ENCODE results near the gene UQCRC1.

Gene UQCRC1

DNA sequence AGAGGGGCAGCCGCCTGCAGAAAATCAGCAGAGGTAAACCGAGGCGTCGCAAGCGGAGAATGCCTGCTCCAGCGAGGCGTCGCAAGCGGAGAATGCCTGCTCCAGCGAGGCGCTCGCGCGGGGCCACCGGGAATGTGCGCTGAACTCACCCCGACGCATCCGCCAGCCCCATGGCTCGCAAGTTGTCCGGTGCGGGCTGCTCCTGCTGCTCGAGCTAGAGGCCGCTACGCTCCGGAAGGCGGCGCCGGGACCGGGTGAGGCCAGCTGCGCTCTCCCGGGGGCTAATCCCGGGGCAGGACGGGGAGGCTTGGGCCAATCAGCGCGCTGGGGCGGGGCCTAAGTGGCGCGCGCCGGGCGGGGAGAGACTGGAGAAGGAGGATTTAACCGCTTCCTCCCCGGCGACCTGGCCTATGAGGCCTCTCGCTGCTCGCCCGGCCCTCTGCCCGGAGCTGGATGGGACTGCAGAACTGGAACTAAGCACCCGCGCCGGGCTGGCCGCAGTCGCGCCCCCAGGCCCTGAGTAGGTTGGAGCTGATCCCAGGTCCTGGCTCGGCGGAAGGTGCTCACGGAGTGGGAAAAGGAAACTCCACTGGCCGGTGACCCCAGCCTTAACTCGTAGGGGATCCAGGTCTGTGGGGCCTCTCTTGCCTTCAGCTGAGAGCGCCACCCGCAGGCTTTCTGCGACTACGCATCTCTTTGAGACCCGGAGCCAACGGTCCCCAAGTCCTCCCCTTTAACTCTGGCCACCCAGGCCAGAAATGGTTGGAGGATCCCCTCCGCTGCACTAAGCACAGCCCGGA lies 26.0 kb upstream of the UQCRC1 start, which contains the start of gene SLC26A6:
SLC26A6 (minus strand) TSS at position 240 of the 800 bp plus-strand sequence; CDS start at position 172, 68 bp downstream.
- DNase-seq = peak; percentile 93 to 100 (median 98)
- intact Hi-C loops (cut with DNase I) = no loop called here

DNA sequence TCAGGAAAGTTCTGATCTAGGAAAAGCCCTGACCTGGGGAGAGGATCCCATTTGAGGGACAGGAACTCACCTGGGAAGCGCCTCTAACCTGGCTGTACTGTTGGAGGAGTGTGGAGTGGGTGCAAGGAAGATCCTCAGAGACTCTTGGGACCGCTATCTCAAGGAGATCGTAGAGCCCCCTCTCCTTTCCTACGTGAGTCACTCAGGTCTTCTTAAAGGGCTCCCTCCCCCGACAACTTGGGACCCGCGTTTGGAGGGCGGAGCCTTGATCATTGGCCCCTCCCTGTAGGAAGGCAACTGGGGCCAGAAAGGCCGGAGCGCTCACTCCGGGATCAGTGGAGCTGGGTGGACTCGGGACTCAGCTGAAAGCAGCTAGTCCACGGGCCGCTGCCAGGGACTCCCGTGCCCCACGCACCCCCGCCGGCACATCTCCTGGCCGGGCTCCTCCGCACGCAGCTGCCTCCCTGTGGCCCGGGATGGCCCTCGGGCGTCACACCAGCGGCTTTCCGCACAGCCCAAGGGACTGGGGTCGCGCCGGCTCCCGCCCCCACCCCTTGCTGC lies 25.3 kb upstream of the UQCRC1 start:
- DNase-seq = peak in 41 of 42 donors; percentile 14 to 71 (median 44)
- intact Hi-C loops (cut with DNase I) = no loop called here

DNA sequence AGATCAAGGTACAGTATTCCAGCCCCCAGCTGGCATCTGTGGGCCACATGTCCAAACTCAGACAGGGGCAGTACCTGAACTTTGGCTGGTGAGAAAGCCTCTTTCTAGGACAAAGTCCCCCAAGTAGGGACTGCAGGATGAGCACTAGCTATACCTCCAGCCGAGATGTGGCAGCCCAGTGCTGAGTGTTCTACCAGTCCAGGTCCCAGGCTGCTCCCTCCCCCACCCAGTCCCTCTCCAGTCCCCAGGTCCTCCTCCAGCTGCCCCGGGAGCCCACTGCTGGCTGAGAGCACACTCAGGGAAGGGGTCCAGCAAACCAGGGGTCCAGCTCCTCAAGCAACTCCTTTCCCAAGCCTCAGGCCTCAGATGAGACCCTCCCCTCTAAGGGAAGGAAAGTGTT lies 24.3 kb upstream of the UQCRC1 start:
- DNase-seq = no peak
- intact Hi-C loops (cut with DNase I) = no loop called here

DNA sequence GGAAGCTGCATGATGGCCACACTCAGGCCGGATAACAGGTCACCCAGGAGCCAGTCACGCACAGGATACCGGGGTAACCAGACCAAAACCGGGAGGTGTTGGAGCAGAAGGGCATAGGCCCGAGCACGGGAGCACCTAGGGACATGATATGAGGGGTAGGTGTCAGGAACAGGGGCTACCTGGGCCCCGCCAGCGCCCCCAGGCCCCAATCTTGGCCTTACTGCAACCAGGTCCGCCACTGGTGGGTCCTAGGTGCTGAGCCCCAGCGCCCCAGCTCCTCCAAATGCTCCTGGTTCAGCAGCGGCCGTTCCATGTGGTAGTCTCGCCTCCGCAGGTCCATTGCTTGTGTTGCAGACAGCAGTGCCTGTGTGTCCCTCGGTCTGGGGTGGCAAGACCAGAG lies 23.8 kb upstream of the UQCRC1 start:
- intact Hi-C loops (cut with DNase I) = no loop called here

DNA sequence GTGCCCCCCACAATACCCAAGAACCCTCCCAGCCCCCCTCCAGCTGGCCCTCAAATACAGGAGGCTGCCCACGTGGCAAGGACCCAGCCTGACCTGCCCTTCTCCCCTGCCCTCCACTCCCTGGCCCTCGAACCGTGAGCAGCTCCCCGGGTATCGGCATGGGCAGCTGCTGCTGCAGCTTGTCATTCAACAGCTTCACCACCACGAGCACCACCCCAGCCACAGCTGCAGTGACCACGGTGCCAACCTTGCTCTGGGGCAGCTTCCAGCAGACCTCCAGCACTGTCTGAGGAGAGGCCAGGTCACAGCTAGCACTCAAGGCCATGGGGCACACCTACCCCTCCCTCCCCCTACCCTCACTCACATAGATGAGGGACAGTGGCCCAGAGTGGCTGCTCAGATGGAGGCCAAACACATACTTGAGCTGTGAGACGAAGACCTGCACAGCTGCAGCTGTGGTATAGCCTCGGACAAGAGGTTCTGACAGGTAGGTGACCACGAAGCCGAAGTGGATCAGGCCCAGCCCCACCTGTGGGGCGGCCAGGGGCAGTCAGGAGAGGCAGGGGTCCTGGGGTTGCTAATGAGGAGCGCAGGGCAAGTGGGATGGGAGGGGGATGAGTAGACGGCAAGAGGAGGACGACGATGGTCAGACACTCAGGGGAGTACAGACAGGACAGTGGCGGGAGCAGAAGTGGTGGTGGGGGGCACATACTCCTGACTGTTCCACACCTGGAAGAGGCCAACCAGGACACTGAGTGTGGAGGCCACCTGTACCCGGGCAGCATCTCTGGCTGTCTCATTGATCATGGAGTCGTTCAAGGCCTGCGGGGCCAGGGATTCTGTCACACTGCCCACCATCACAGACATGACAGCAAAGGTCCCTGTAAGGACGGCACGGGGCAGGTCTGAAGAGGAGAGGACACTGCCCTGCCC lies 22.3 kb upstream of the UQCRC1 start:
- intact Hi-C loops (cut with DNase I) = no loop called here
- no peak for DNase-seq

More for the DNA sequence above, 23.8 kb upstream of the UQCRC1 start:
- no peak for DNase-seq

DNA sequence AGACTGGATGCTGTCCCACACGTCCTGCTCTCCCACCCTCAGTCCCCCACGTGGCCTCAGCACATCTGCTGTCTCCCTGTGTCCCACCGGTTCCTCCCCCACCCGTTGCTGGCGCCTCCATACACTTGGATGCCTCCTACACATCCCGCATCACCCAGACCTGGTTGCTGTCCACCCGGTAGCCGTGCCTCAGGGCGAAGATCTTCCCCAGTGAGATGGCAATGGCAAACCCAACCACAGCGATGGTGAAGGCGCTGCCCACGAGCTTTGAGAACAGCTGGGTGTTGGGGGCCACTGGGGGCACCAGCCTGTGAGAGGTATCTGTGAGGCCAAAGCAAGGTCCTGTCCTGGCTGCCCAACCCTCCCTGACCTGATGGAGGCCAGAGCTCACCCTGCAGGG lies 21.4 kb upstream of the UQCRC1 start:
- DNase-seq = no peak
- intact Hi-C loops (cut with DNase I) = no loop called here

DNA sequence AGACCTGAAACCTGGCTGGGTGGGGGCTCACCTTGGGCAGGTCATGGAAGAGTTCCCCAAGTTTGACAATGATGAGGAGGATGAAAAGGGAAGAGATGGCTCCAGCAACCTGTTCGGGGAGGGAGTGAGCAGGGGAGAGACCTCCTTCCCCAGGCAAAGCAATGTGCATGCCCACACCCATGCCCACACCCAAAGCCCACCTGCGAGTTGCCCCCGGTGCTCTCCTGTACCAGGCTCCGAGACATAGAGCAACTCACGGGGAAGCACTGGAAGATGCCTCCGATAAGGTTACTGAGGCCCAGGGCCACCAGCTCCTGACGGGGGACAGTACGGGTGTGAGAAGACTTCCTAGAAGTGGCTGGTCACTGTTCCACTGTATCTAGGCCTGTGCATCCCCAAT lies 21.0 kb upstream of the UQCRC1 start:
- DNase-seq = no peak
- intact Hi-C loops (cut with DNase I) = no loop called here

DNA sequence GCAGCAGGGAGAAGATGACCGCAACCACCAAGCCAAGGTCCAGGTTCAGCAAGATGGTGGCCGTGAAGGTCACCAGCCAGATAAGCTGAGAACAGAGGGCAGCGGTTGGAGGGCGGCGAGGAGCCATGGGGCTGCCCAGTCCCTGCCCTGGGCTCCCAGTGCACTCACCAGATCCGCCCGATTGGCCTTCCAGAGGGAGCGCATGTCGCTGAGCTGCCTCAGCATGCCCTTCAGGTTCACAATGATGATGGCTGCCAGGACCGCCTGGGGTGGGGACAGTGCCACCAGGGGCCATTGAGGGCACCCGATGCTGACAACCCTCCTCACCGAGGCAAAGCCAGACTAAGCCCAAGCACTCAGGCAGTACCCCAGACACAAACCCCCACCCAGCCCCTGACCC lies 20.4 kb upstream of the UQCRC1 start:
- intact Hi-C loops (cut with DNase I) = no loop called here
- no peak for DNase-seq

DNA sequence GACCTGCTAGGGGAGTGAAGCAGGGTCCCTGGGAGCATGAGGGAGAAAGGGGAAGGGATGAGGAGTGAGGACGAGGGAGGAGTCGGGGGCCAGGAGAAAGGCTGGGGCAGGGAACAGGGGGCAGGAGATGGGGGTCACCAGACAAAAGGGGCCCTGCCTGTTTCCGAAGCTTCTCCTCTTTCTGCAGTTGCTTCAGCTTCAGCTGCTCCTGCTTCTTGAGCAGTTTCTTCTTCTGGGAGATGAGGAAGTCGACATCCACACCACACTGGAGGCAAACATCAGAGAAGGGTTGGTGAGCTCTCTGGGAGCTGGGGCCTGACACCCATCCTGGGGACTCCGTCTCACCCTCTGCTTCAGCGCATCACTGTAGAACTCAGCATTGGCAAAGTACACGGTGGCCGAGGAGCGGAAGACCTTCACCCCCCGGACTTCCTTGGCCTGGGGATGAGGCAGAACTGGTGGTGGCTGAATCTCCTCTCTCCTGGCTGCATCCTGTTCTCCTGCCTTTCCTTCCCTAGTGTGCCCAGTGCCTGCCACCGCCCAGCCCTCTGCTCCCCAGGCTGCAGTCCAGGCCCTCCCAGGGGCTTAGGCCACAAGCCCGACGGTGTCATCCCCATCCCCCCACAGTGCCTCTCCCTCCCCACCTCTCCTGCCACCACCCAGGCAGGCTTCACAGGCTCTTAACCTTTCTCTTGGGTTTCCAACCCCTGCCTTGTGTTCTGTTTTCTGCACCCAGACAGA lies 19.0 kb upstream of the UQCRC1 start:
- DNase-seq = no peak
- intact Hi-C loops (cut with DNase I) = no loop called here

DNA sequence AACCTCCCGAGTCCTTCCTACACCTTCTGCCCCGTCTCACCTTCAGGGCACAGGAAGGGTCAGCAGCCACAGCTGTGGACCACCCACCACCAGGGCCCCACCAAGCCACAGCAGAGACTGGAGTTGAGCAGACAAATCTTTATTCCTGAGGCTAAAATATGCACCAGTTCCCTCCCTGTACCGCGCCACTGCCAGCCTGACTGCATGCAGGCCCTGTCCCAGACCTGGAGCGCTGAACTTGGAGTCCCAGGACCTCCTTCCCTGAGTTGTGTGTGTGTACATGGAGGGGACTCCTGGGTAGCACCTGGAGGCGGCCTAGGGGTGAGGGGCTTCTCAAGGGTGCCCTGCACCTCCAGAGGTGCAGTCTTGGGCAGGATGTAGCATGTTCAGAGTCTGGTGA lies 16.2 kb upstream of the UQCRC1 start:
- no peak for DNase-seq
- intact Hi-C loops (cut with DNase I) = no loop called here

DNA sequence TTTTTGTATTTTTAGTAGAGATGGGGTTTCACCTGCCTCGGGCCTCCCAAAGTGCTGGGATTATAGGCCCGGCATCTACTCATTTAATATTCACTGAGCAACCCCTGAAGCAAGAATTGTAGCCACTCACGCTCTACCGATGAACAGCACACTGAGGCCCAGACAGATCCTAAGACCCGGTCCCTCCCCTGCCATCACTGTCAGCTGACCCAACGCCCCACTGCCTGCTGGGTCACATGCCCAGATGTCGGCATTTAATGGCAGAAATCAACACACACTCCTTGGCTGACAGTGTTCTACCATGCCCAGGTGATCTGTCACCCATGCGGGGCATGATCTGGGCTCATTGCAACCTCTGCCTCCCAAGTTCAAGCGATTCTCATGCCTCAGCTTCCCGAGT lies 15.3 kb upstream of the UQCRC1 start:
- intact Hi-C loops (cut with DNase I) = no loop called here
- no peak for DNase-seq

DNA sequence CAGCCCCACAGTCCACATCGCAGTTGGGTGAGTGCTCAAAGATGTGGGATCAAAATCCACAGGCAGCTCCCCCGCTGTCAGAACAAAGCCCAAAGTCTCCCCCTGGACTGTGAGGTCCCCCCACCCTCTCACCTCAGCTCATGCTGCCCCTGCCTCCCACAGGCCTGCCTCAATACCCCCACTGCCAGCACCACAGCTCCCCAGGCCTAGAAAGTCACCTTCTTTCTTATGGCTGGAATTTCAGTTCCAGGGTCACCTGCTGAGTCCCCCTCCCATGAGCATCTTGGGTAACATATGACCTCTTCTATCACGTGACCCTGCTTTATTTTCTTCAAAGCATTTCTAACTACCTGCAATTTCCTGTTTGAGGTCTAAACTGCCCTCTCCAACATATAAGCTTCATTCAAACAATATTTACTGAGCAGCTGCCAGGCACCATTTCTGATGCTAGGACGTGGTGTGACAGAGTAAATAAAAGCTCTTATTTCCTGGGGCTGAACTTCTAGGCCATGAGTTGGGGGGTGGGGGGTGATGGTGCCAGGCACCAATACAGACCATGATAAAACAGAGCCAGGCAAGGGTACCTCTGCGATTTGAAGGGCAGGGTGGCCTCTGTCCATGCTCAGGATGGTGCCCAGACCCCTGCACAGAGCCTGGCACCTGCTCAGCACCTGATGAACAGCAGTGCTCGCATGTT lies 14.6 kb upstream of the UQCRC1 start:
- no peak for DNase-seq
- intact Hi-C loops (cut with DNase I) = no loop called here

DNA sequence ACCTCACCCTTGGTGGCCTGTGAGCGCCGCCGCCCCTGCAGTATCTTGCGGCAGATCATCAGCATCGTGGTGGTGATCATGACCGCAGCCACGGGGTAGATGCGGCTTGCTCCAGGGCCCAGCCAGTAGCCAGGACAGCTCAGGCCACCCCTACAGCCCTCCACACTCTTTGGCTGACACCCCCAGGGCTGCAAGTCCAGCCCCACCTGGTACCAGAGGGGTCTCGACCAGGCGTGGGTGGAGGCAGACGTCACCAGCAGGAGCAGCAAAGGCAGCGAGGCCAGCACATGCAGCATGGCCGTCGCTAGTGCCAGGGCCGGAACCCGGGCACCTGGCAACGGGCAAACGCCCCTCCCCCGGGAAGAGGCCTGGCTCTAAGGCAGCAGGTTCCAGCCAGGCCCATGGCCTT lies 12.0 kb upstream of the UQCRC1 start, which contains the start of gene TMEM89:
TMEM89 (minus strand) TSS at position 309 of the 409 bp plus-strand sequence; CDS start at position 296, 13 bp downstream.
- DNase-seq = no peak

DNA sequence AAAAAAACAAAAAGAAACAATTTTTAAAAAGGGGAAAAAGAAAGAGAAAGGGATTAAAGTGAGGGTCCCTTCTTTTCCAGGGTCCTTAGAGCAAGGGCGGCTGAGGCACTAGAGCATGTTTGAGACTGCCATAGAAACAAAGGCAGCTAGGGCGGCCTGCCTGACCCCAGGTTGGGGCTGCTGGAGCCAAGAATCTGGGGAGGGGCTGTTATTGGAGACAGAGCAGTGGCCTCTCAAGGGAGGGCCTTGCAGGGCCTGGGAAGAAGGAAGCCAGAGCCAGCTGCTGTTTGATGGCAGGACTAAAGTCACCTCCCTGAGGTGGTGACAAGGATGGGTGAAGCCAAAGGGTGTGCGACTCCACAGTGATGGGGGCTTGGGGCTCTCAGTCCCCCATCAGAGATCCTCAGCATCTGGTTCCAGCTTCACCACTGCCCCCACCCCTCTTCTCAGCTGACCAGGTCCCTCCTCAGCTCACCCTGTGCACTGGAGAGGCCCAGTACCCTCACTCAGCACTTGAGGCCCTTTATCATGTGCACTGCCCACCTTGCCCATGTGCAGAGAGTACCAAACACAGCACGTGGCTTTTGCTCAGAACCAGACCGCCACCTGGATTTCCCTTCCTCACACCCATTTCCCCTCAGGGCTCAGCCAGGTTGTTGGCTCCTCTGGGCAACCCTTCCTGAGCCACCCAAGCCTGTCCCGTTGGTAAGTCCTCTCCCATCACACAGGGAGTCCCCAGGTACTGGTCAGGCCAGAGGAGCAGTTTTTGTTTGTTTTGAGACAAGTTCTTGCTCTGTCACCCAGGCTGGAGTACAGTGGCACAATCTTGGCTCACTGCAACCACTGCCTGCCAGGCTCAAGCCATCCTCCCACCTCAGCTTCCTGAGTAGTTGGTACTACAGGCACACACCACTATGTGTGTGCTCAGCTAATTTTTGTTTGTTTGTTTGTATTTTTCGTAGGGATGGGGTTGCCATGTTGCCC lies 10.4 kb upstream of the UQCRC1 start:
- DNase-seq = no peak
- intact Hi-C loops (cut with DNase I) = no loop called here

More for the DNA sequence above, 12.0 kb upstream of the UQCRC1 start, which contains the start of gene TMEM89:
- intact Hi-C loops (cut with DNase I) = no loop called here

DNA sequence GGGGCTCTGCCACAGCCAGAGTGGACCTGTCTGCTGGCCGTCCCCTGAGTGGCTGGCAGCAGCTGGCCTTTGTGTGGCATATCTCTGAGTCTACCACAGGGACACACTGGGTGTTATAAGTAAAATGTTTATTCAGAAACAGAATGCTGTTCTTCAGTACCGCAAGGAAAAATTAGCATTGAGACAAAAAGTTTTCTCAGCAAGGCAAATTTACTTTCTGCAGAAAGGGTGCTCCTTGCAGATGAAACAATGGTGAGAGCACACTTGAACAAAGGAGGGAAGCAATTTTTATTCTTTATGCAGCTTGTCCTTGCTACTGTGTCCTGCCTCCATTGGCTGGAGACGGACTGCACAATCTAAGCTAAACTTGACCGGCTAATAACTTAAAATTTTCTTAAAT lies 8.1 kb upstream of the UQCRC1 start:
- intact Hi-C loops (cut with DNase I) = no loop called here
- no peak for DNase-seq

DNA sequence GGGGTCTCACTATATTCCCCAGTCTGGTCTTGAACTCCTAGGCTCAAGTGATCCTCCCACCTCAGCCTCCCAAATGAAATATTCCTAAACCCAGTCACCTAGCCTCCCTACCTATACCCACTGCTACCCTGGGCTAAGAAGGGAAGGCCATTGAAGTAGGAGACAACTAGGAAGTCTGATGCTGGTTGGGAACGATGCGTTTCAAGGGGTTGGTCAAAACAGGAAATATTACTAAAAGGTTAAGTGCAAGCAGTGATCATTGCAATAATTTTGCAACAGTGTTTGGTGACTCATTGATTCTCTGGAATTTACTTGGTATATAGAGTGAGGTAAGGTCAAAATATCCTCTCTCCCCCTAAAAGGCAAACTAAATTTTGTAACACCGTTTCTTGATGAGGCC lies 4.6 kb upstream of the UQCRC1 start:
- intact Hi-C loops (cut with DNase I) = no loop called here
- no peak for DNase-seq

DNA sequence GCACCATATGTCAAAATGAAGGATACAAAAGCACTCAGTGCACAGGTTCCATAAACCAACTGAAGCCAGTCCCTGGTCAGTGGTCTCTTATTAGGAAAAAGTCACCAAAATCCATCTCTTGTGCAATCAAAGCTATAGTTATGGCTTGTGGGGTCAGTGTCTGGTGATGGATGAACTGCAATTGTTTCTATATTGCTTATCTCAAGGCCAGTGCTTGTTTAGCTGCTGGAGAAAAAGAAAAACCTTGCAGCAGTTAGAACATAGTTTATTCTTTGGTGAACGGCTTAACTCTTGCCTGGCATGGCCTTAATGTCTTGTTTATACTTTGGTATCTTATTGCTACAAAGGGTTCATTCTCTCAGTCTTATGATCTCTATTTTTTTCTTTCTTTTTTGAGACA lies 2.9 kb upstream of the UQCRC1 start:
- intact Hi-C loops (cut with DNase I) = no loop called here
- DNase-seq = no peak
